Transverse colon (tissue), 4 donors: Measurements from ENCODE around the gene CCR5AS.

Experiments used
- CTCF ChIP-seq, 5 experiments: fragments of 200-600 bp in 3 of 5; fragments of 450-650 bp in 2 of 5; sonication (generic) in 3 of 5; IDR thresholded peaks; 1 replicate in 2 of 5; 2 replicates in 3 of 5; pipeline ENCODE4 v1.5.1; 2016 to 2017; ENCODE audit warnings: antibody characterized with exemption in 5 of 5, inconsistent platforms in 3 of 5, mild to moderate bottlenecking in 2 of 5, moderate library complexity in 1 of 5
- EP300 ChIP-seq: sonication (generic); formaldehyde crosslinking; IDR thresholded peaks from one replicate; pipeline ENCODE4 v1.6.1; 2017; ENCODE audit warnings: antibody characterized with exemption, low read depth
- POLR2A ChIP-seq: fragments of 450-650 bp; IDR thresholded peaks from one replicate; pipeline ENCODE4 v1.6.1; 2016; ENCODE audit warnings: antibody characterized with exemption, mild to moderate bottlenecking, moderate library complexity
- POLR2AphosphoS5 ChIP-seq, 3 donors: sonication (generic); formaldehyde crosslinking; IDR thresholded peaks; one replicate each; pipeline ENCODE4 v1.6.1; 2016; ENCODE audit warnings: antibody characterized with exemption in 3 of 3

- TF ChIP-seq CTCF (IDR thresholded peaks at IDR 0.05), result no peak
- no peak for TF ChIP-seq POLR2A
- no peak for TF ChIP-seq POLR2AphosphoS5 (IDR thresholded peaks at IDR 0.05)
- no peak for TF ChIP-seq EP300
Measured at GRCh38 chr3:46334741-46335478, 72.0 kb downstream of the CCR5AS start.
